CD14-positive monocyte (primary cell): Measurements from ENCODE around the gene TJP3. TPM values are rescaled to one million over a fixed set of nuclear protein-coding genes. Genes with fewer than 3 reads are reported as not detected.

Experiments used
- DNase-seq, 3 donors: peaks; one replicate each; pipeline ENCODE4 v3.0.0-alpha.2; 2011 to 2022
- H2AFZ ChIP-seq: 2 replicates; pipeline ENCODE4 v1.6.0; 2012; ENCODE audit warnings: mild to moderate bottlenecking, low read depth, low read length, inconsistent platforms; ENCODE audit not compliant: insufficient read depth, poor library complexity, severe bottlenecking
- H3K27ac ChIP-seq, 2 donors: 1 replicate in 1 of 2; 2 replicates in 1 of 2; pipeline ENCODE4 v1.5.1; 2012 to 2013; ENCODE audit warnings: low read length in 2 of 2, control low read depth in 1 of 2, inconsistent platforms in 1 of 2, low read depth in 1 of 2, mild to moderate bottlenecking in 1 of 2
- H3K27me3 ChIP-seq, 2 donors: one replicate each; pipeline versions ENCODE4 v1.6.0 to v1.6.1; 2011 to 2013; ENCODE audit warnings: low read length in 2 of 2; ENCODE audit not compliant: control insufficient read depth in 2 of 2, insufficient read depth in 2 of 2
- H3K36me3 ChIP-seq, 2 donors: replicated peaks in 1 of 2; 1 replicate in 1 of 2; 2 replicates in 1 of 2; pipeline versions ENCODE4 v1.5.1 to v1.6.1; 2012 to 2013; ENCODE audit warnings: low read length in 2 of 2, control low read depth in 1 of 2, inconsistent platforms in 1 of 2, mild to moderate bottlenecking in 1 of 2; ENCODE audit not compliant: insufficient read depth in 2 of 2, control insufficient read depth in 1 of 2
- H3K4me1 ChIP-seq, 2 donors: 1 replicate in 1 of 2; 2 replicates in 1 of 2; pipeline versions ENCODE4 v1.5.1 to v1.6.1; 2012 to 2013; ENCODE audit warnings: low read length in 2 of 2, control low read depth in 1 of 2, inconsistent platforms in 1 of 2, mild to moderate bottlenecking in 1 of 2, moderate library complexity in 1 of 2; ENCODE audit not compliant: insufficient read depth in 2 of 2, control insufficient read depth in 1 of 2
- H3K4me2 ChIP-seq: replicated peaks from 2 replicates; pipeline ENCODE3; 2012; ENCODE audit warnings: low read length, moderate library complexity, mild to moderate bottlenecking; ENCODE audit not compliant: poor library complexity, severe bottlenecking; ENCODE audit errors: extremely low read depth
- H3K4me3 ChIP-seq, 3 experiments: fragments of 200-600 bp in 1 of 3; sonication (generic) in 1 of 3; replicated peaks in 1 of 3; 1 replicate in 2 of 3; 2 replicates in 1 of 3; pipeline ENCODE4 v1.5.1; 2011 to 2013; ENCODE audit warnings: low read length in 3 of 3, mild to moderate bottlenecking in 3 of 3, control low read depth in 2 of 3, low read depth in 2 of 3, inconsistent platforms in 1 of 3, moderate library complexity in 1 of 3
- H3K79me2 ChIP-seq: 2 replicates; pipeline ENCODE4 v1.6.0; 2012; ENCODE audit warnings: mild to moderate bottlenecking, control low read depth, inconsistent platforms, low read length, moderate library complexity; ENCODE audit not compliant: insufficient read depth
- H3K9ac ChIP-seq: 2 replicates; pipeline ENCODE4 v1.6.0; 2017; ENCODE audit warnings: low read length, mild to moderate bottlenecking; ENCODE audit not compliant: insufficient read depth, poor library complexity, severe bottlenecking
- H3K9me3 ChIP-seq, 2 donors: replicated peaks in 1 of 2; 1 replicate in 1 of 2; 2 replicates in 1 of 2; pipeline versions ENCODE4 v1.5.1 to v1.6.1; 2012 to 2013; ENCODE audit warnings: low read length in 2 of 2, control low read depth in 1 of 2; ENCODE audit not compliant: control insufficient read depth in 1 of 2, insufficient read depth in 1 of 2
- H4K20me1 ChIP-seq: 2 replicates; pipeline ENCODE4 v1.6.0; 2012; ENCODE audit warnings: mild to moderate bottlenecking, low read length, control low read depth, moderate library complexity; ENCODE audit not compliant: insufficient read depth
- H3K27ac Mint-ChIP-seq, 7 donors: one replicate each; pipeline ENCODE4 v1.8.0; 2020; ENCODE audit warnings: mild to moderate bottlenecking in 7 of 7, mixed read lengths in 7 of 7, moderate library complexity in 6 of 7, inconsistent platforms in 2 of 7
- H3K27me3 Mint-ChIP-seq, 3 donors: one replicate each; pipeline ENCODE4 v1.8.0; 2021 to 2022; ENCODE audit warnings: low read depth in 3 of 3, mild to moderate bottlenecking in 3 of 3, mixed read lengths in 3 of 3, moderate library complexity in 3 of 3, inconsistent platforms in 1 of 3
- H3K36me3 Mint-ChIP-seq, 2 donors: one replicate each; pipeline ENCODE4 v1.8.0; 2020; ENCODE audit warnings: mixed read lengths in 2 of 2, inconsistent platforms in 1 of 2, mild to moderate bottlenecking in 1 of 2
- H3K4me1 Mint-ChIP-seq: one replicate; pipeline ENCODE4 v1.8.0; 2020; ENCODE audit warnings: mild to moderate bottlenecking, mixed read lengths
- H3K4me3 Mint-ChIP-seq, 2 donors: one replicate each; pipeline ENCODE4 v1.8.0; 2020; ENCODE audit warnings: mild to moderate bottlenecking in 2 of 2, mixed read lengths in 2 of 2, moderate library complexity in 1 of 2
- H3K9me3 Mint-ChIP-seq, 7 donors: one replicate each; pipeline ENCODE4 v1.8.0; 2020 to 2022; ENCODE audit warnings: mixed read lengths in 7 of 7, mild to moderate bottlenecking in 6 of 7, moderate library complexity in 6 of 7, inconsistent platforms in 2 of 7
- WGBS: methylation state at CpG from one replicate; pipeline ENCODE4 v1.1.5; 2013; ENCODE audit warnings: missing lambda C conversion rate; ENCODE audit not compliant: insufficient coverage; 5-methylcytosine and 5-hydroxymethylcytosine counted together
- intact Hi-C, 2 donors: fragments of 100-400 bp; cut with micrococcal nuclease; formaldehyde crosslinking; loops; one replicate each; pipeline versions ENCODE4 v1.15.0 to v1.15.1; 2023
- polyA plus RNA-seq, 3 donors: library from polyadenylated mRNA; depleted of rRNA in 1 of 3; unstranded in 2 of 3; stranded (reverse) in 1 of 3; fragments of 300-500 nt in 2 of 3; fragments of >200 nt in 1 of 3; fragmentation: Illumina TruSeq in 2 of 3; gene quantifications; 1 replicate in 2 of 3; 2 replicates in 1 of 3; pipeline ENCODE4 v1.2.3, GENCODE V29; 2012 to 2021
- TF ChIP-seq, protein P1 (sequence below): fragments of 200-600 bp; IDR thresholded peaks from one replicate; pipeline ENCODE4 v1.8.0; 2022; ENCODE audit warnings: antibody characterized with exemption, mild to moderate bottlenecking

TJP3 gene
- polyA plus RNA-seq, 3 donors: 0.01 TPM; not detected in 2

DNA sequence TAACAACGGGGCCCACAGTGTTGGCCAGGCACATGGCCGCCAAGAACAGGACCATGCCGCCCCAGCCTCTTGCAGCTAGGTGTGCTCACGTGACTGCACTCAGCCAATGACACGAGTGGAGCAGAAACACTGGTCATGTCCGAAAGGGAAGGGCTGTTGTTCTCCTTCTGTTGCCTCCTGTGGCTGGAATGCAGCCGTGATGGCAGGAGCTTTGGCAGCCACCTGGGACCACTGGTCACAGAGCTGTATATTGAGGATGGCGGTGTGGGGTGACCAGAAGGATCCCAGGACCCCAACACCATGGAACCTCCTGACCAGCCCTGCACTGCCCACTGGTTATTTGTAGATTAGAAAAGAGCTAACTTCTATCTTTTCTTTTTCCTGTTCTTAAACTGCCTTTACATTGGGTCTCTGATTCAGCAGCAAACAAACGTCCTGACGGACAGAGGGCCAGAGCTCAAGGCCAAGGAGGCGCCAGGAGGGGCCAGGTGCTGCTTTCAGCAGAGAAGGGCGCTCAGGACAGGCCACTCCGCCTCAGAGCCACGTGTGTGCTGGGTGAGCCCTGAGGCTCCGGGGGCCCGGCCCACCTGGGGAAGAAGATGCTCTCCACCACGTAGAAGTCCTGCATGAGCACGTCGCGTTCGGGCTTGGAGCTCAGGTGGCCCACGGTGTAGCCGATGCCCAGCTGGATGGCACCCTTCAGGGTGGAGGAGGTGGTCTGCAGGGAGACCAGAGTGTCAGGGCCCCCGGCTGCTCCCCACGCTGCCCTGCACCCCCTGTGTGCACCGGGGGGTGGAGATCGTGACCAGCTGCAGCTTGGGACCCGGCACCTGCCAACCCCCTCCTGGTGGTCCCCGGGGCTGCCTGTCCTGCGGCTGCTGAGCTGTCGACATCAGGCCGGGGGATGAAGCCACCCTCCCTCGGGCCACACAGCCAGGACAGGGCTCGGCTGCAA is 46.6 kb upstream of the TJP3 start:
- Mint-ChIP-seq H3K27ac (peak overlapping the region in 1 of 7 donors; percentile 23), H3K9me3 (peaks cover 0 to 10% (median 3%) of the 10 kb centered on the region in 7 donors), H3K4me3 (no peak overlapping the region), H3K4me1 (no peaks in the 10 kb centered on the region), H3K36me3 (peaks cover 63 to 92% of the 10 kb centered on the region in 2 donors), H3K27me3 (no peaks in the 10 kb centered on the region)
- Histone ChIP-seq H3K36me3 (peaks cover 82 to 95% of the 10 kb centered on the region in 2 donors), H3K9me3 (no peaks in the 10 kb centered on the region), H3K4me1 (no peaks in the 10 kb centered on the region), H3K79me2 (no peaks in the 10 kb centered on the region), H3K27me3 (no peaks in the 10 kb centered on the region), H2AFZ (no peak overlapping the region), H3K4me3 (no peak overlapping the region), H3K4me2 (no peak overlapping the region), H3K9ac (no peak overlapping the region), H4K20me1 (peaks cover 49% of the 10 kb centered on the region), H3K27ac (no peak overlapping the region)
- intact Hi-C loops: no loop called here
- 96% methylated on average over 32 of the region's 34 CpGs for WGBS
- TF ChIP-seq, protein P1, sequence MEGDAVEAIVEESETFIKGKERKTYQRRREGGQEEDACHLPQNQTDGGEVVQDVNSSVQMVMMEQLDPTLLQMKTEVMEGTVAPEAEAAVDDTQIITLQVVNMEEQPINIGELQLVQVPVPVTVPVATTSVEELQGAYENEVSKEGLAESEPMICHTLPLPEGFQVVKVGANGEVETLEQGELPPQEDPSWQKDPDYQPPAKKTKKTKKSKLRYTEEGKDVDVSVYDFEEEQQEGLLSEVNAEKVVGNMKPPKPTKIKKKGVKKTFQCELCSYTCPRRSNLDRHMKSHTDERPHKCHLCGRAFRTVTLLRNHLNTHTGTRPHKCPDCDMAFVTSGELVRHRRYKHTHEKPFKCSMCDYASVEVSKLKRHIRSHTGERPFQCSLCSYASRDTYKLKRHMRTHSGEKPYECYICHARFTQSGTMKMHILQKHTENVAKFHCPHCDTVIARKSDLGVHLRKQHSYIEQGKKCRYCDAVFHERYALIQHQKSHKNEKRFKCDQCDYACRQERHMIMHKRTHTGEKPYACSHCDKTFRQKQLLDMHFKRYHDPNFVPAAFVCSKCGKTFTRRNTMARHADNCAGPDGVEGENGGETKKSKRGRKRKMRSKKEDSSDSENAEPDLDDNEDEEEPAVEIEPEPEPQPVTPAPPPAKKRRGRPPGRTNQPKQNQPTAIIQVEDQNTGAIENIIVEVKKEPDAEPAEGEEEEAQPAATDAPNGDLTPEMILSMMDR: no peak
- no peak for DNase-seq

DNA sequence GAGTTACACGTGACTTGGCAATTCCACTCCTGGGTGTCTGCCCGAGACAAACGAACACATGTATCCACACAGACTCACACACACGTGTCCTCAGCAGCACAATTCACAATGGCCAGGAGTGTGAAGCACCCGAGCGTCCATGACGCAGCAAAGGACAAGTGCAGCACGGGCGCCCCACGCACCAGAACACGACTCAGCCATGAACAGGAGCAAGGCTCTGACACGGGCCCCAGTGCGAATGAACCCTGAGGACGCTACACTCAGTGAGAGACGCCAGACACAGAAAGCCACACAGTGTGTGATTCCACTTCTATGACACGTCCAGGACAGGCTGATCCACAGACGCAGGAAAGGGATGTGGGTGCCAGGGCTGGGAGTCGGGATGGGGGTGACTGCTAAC is 44.3 kb upstream of the TJP3 start:
- Histone ChIP-seq H3K4me1 (no peaks in the 10 kb centered on the region), H3K27me3 (no peaks in the 10 kb centered on the region), H4K20me1 (peaks cover 64% of the 10 kb centered on the region), H3K79me2 (no peaks in the 10 kb centered on the region), H3K27ac (no peak overlapping the region), H3K4me3 (no peak overlapping the region), H3K9me3 (no peaks in the 10 kb centered on the region), H3K9ac (no peak overlapping the region), H2AFZ (no peak overlapping the region), H3K4me2 (no peak overlapping the region), H3K36me3 (peaks cover 61 to 83% of the 10 kb centered on the region in 2 donors)
- Mint-ChIP-seq H3K9me3 (peaks cover 0 to 3% (median 0%) of the 10 kb centered on the region in 7 donors), H3K4me3 (no peak overlapping the region), H3K27ac (no peak overlapping the region), H3K36me3 (peaks cover 57 to 82% of the 10 kb centered on the region in 2 donors), H3K27me3 (peaks cover 0 to 2% (median 0%) of the 10 kb centered on the region in 3 donors), H3K4me1 (no peaks in the 10 kb centered on the region)
- intact Hi-C loops: loop anchor here in 1 of 2 donors (2.0 kb wide), 1 partner anchor 159 kb away; no protein-coding TSS in a partner anchor
- TF ChIP-seq, protein P1: no peak
- DNase-seq: no peak
- 99% methylated on average over 14 of the region's 18 CpGs for WGBS
